Measurements from ENCODE around the gene FHL3. TPM values are rescaled to one million over a fixed set of nuclear protein-coding genes. Genes with fewer than 3 reads are reported as not detected.
"Not testable (repeated sequence)": the region's sequence is repeated elsewhere in the genome, so short reads cannot be mapped to it uniquely, and the experiment has no call there.

Gene FHL3
- total RNA-seq, 1 experiment from 2014 or later, result 2.2 TPM

GRCh38 chr1:38038861-38039260, 33.5 kb upstream of the FHL3 start:
- in situ Hi-C loops (cut with HindIII; ENCODE audit: low pct_unique_long_range_greater_than_20kb, low sequenced_read_pairs), result no loop called here
- no peak for DNase-seq (ENCODE audit: low read depth)

DNA sequence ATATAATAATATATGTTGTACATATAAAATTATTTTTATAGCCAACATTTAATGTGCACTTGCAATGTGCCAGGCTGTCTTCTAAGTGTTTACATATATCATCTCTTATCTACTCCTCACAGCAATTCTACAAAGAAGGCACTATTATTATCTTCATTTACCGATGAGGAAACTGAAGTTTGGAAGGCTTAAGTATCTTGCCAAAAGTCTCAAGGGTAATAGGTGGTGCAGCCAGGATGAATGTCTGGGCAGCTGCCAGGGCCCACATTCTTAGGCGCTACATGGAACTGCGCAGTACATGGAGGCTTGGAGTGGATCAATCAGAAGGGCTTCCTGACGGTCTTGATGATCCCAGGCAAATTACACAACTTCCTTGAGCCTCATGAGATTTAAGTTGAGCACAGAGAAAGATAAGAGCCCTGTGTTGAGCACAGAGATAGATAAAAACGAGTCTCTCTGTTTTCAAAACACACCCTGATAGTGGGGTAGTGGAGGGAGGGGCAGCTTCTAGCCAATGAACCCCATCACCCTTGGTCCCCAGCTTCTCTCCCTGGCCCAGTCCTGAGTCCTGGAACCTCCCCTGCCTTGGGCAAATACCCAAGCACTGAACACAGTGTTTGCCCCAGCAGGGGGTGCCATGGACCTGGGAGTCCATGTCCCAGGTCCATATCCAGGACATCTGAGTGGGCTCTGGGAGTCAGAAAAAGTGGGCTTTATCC, 32.1 kb upstream of the FHL3 start:
- in situ Hi-C loops (cut with HindIII; ENCODE audit: low pct_unique_long_range_greater_than_20kb, low sequenced_read_pairs), result no loop called here
- no peak for DNase-seq (ENCODE audit: low read depth)

- in situ Hi-C loops (cut with HindIII; ENCODE audit: low pct_unique_long_range_greater_than_20kb, low sequenced_read_pairs), result no loop called here
- no peak for DNase-seq (ENCODE audit: low read depth)
Observed at GRCh38 chr1:38034871-38035270, 29.6 kb upstream of the FHL3 start.

DNA sequence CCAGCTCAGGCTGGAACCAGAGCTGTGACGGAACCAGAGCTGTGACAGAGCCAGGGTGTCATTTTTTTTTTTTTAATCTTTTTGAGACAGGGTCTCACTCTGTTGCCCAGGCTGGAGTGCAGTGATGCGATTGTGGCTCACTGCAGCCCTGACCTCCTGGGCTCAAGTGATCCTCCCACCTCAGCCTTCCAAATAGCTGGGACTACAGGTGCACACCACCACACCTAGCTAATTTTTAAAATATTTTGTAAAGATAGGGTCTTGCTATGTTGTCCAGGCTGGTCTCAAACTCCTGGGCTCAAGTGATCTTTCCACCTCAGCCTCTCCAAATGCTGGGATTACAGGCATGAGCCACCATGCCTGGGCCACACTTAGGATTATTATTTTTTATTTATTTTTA, 27.7 kb upstream of the FHL3 start:
- in situ Hi-C loops (cut with HindIII; ENCODE audit: low pct_unique_long_range_greater_than_20kb, low sequenced_read_pairs); DNase-seq (ENCODE audit: low read depth): not testable (repeated sequence)

- no peak for DNase-seq (ENCODE audit: low read depth)
- in situ Hi-C loops (cut with HindIII; ENCODE audit: low pct_unique_long_range_greater_than_20kb, low sequenced_read_pairs), result no loop called here
Observed at GRCh38 chr1:38031513-38031866, 26.2 kb upstream of the FHL3 start.

DNA sequence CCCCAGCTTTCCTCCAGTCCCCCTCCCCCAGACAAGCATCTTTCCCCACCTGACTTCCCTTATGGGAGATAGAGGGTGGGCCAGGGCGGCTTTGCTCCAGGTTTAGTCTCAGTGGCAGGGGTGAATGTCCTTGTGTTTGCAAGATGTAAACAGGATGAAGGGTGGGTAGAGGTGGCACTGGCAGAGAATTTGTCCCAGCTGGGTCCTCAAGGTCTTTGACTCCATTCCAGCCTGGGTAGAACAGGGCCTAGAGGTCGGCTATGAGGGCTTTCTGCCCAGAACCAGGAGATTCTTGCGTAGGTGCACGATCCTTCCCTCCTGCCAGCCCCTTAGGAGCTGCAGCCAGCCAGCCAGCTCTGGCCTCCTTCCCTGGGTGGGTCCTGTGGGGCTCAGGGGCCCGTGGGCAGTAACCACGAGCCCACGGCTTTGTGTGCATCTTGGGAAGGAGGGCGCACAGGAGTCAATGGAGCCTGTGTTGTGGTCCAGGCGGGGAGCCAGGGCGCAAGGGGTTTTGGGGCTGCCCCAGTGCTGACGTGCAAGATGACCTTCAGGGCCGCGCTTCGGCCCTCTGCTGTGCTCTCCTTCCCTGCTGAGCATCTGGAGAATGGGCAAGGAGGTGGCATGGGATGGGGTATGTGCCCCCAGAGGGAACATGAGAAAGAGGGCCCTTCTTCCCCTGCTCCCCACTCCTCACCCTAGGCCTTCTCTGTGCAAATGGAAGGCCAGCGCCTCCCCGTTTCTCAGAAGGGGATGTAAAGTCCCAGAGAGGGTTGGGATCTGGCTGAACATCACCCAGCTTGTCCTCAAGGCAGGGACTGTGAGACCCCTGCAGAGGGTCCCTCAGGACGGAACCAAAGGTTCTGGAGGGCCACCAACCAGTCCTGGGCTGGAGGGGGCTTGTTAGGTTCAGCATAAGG, 25.5 kb upstream of the FHL3 start:
- no peak for DNase-seq (ENCODE audit: low read depth)
- in situ Hi-C loops (cut with HindIII; ENCODE audit: low pct_unique_long_range_greater_than_20kb, low sequenced_read_pairs), result no loop called here

DNA sequence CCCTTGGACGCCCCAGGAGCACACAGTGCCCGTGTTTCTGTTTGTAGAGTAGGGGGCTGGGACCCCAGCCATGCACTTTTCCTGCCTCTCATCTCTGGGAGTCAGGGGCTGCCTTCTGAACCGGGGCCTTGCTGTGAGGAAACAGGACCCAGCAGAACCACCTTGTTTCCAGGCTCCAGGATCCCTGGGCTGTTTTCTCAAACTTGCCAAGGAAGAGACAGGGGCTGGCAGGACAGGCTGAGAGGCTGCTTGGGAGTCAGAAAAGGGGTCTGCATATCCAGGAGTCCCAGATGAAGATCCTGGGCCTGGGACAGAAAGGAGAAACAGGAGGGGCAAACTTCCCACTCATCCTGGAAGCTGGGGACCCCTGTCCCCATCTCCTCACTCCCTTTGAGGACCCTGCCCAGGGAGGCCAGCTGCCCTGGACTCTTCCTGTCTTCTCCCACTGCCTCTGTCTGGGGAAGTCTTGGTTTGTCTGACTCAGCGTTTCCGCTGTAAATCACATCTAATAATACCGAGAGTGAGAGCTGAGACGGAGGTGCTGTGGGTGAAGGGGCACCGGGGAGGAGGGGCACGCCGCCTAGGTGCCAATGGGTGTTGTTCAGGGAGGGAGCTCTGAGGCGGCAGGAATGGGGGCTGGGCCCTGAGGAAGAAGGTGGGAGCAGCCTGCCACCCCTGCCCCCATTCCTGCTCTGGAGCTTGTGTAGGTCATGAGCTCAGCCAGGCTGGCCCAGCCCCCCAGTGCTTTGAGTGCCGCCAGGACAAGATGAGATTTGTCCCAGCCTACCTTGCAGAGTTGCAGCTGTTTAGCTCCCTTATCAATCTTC, 24.6 kb upstream of the FHL3 start:
- DNase-seq (ENCODE audit: low read depth), result peak; percentile 85
- in situ Hi-C loops (cut with HindIII; ENCODE audit: low pct_unique_long_range_greater_than_20kb, low sequenced_read_pairs), result no loop called here

GRCh38 chr1:38029081-38029681, 23.9 kb upstream of the FHL3 start:
- in situ Hi-C loops (cut with HindIII; ENCODE audit: low pct_unique_long_range_greater_than_20kb, low sequenced_read_pairs), result no loop called here

DNA sequence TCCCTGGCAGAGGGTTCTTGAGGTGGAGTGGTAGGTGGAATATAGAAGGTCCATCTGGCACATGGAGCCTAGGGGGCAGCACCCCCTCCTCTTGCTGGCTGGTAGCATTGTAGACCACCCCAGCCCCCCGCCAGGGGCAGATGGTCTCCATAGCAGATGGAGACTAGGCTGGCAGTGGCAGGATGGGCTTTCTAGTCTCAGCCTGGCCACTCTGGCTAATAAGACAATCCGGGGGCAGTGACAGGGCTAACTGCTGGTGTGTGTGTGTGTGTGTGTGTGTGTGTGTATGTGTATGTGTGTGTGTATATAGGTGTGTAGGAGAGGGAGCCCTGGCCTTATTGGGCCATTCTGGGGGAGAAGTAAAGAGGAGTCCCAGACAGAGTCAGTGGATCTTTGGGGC, 23.4 kb upstream of the FHL3 start:
- in situ Hi-C loops (cut with HindIII; ENCODE audit: low pct_unique_long_range_greater_than_20kb, low sequenced_read_pairs), result no loop called here
- DNase-seq (ENCODE audit: low read depth), result no peak

More at GRCh38 chr1:38029081-38029681, 23.9 kb upstream of the FHL3 start:
- DNase-seq (ENCODE audit: low read depth), result no peak

- no peak for DNase-seq (ENCODE audit: low read depth)
- in situ Hi-C loops (cut with HindIII; ENCODE audit: low pct_unique_long_range_greater_than_20kb, low sequenced_read_pairs), result no loop called here
Observed at GRCh38 chr1:38028105-38028591, 22.8 kb upstream of the FHL3 start.

DNA sequence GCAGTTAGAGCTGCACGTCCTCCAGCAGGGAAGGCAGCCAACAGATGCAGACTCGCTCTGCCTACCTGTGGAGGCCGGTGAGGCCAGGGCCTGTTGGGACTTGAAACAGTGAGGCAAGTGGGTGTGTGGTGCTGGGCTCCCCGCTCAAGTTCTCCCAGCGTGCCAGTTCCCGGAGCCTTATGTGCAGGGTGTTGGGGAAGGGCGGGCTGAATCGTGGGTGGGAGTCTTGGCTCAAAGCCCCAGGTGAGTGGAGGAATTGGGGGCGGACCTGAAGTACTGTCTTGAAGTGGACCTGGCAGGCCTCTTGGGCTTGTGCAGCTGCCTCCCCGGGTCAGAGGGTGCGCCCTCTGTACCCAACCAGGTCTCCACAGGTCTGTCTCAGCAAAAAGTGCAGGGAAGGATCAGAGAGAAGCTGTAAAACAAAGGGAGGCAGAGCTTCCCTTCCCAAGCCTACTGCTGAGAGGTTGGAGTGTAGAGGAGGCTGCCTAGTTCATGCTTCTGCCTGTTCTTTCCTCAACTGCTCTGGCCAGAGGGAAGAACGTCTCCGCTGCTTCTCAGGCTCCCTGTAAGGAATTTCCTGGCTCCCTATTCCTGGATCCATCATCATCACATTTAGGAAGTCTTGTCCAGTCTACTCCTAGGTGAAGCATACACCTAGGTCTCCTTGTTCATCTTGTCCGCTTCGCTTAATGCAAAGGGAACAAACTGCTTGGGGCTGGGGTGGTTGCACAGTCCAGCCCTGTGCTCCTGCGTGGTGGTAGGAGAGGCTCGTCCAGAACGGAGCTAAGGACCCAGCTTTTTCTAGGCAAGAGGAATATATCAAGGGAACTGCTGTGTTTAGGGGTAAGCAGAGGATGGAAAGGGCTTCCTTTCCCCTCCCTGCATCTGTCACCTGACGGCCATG, 22.1 kb upstream of the FHL3 start:
- in situ Hi-C loops (cut with HindIII; ENCODE audit: low pct_unique_long_range_greater_than_20kb, low sequenced_read_pairs), result no loop called here
- no peak for DNase-seq (ENCODE audit: low read depth)

- DNase-seq (ENCODE audit: low read depth), result peak; percentile 64
- in situ Hi-C loops (cut with HindIII; ENCODE audit: low pct_unique_long_range_greater_than_20kb, low sequenced_read_pairs), result no loop called here
Observed at GRCh38 chr1:38026592-38027200, 21.4 kb upstream of the FHL3 start.

DNA sequence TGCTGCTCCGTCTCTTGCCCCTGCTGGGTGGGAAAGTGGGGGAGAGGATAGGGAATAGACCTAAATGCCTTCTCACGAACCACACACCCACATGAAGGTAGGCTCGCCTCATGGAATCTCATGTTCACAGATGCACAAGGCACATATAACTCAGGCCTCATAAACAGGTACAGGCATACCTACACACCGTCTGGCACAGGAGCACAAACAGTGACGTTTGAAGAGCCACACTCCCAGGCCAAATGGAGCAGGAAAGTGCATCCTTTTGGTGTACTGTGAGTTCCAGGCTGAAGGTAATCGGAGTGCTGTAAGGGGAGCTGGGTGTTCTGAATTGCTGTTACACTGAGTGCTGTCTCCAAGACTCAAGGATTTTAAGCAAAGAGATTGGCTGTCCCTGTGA, 20.4 kb upstream of the FHL3 start:
- in situ Hi-C loops (cut with HindIII; ENCODE audit: low pct_unique_long_range_greater_than_20kb, low sequenced_read_pairs), result no loop called here
- DNase-seq (ENCODE audit: low read depth), result no peak

DNA sequence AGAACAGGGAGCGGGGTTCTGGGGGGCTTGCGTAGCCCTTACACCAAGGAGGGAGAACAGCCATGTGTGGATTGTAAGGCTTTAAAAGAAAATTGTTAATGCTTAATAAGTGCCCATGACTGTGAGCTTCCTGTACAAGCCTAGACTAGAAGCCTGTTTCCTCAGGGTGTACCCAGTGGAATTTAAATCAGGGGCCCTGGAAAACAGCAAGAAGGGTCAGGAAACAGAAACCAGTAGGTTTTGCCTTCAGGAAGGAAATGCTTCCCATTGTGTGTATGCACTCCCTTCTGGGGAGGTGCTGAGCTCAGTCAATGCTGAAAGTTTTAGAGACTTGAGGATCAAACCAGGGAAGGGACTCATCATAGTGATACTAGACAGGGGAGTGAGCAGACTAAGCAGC, 19.9 kb upstream of the FHL3 start:
- no peak for DNase-seq (ENCODE audit: low read depth)
- in situ Hi-C loops (cut with HindIII; ENCODE audit: low pct_unique_long_range_greater_than_20kb, low sequenced_read_pairs), result no loop called here

DNA sequence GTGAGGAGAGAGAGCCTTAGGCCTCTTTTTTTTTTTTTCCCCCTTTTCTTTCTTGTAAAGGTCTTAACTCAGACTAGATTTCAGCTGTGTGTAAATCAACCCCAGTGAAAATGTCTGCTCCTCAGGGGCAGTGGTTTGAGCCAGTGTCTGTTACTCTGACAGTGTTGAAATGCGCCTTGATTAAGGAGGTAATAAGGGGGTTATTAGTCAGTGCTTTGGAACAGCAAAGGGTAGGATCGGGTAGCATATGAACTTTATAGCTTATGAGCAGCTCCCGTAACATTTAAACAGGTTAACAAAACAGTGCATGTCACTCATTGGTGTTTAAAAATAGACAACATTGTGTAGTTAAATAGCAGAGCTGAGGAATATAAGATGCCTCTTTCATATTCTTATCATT, 17.5 kb upstream of the FHL3 start:
- in situ Hi-C loops (cut with HindIII; ENCODE audit: low pct_unique_long_range_greater_than_20kb, low sequenced_read_pairs), result no loop called here
- DNase-seq (ENCODE audit: low read depth), result no peak

DNA sequence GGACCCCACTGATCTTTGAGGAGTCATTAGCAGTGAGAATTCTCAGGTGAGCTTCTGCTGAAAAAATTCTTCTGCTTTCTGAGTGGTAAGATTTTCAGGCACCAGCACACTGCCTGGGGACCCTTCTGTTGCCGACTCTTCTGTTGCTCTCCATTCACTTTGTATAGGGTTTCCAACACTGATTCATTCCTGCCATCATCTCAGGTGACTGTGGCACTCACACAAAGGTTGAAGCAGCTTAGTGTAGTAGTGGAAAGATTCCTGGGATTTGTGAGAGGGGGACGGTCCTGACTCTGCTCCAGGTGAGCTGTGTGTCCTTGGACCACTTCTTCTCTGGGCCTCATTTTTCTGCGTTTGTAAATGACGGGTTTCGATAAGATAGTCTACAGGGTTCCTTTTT, 16.7 kb upstream of the FHL3 start:
- in situ Hi-C loops (cut with HindIII; ENCODE audit: low pct_unique_long_range_greater_than_20kb, low sequenced_read_pairs), result no loop called here
- DNase-seq (ENCODE audit: low read depth), result no peak

GRCh38 chr1:38020396-38020795, 15.1 kb upstream of the FHL3 start:
- in situ Hi-C loops (cut with HindIII; ENCODE audit: low pct_unique_long_range_greater_than_20kb, low sequenced_read_pairs), result no loop called here
- DNase-seq (ENCODE audit: low read depth), result no peak
